Neural cell (in vitro differentiated cells): ENCODE data around the gene TMED3. TPM values are rescaled to one million over a fixed set of nuclear protein-coding genes. Genes with fewer than 3 reads are reported as not detected.

Experiments used
- H2AFZ ChIP-seq: fragments of 200-600, 300-800 bp; sonication (generic), shearing (Covaris generic); 2 replicates; pipeline ENCODE4 v1.6.0; 2014; ENCODE audit warnings: low read depth, mild to moderate bottlenecking, antibody characterized with exemption, low read length, moderate library complexity
- H3F3A ChIP-seq: fragments of 200-600 bp; shearing (Covaris generic); 2 replicates; pipeline ENCODE4 v1.6.1; 2016; ENCODE audit warnings: mild to moderate bottlenecking, moderate library complexity, mixed read lengths, antibody characterized with exemption, low read length; ENCODE audit not compliant: insufficient read depth, poor library complexity, severe bottlenecking
- H3K27ac ChIP-seq: fragments of 200-600, 300-800 bp; sonication (generic), shearing (Covaris generic); 2 replicates; pipeline ENCODE4 v1.5.1; 2014; ENCODE audit warnings: mild to moderate bottlenecking, low read length, moderate library complexity
- H3K27me3 ChIP-seq: fragments of 300-800, 200-600 bp; sonication (generic), shearing (Covaris generic); 2 replicates; pipeline ENCODE4 v1.6.0; 2014; ENCODE audit warnings: mild to moderate bottlenecking, low read depth, low read length, moderate library complexity; ENCODE audit not compliant: insufficient read depth
- H3K36me3 ChIP-seq: fragments of 300-800, 200-600 bp; sonication (generic), shearing (Covaris generic); 2 replicates; pipeline ENCODE4 v1.5.1; 2014; ENCODE audit warnings: mild to moderate bottlenecking, antibody characterized with exemption, low read length, moderate library complexity; ENCODE audit not compliant: insufficient read depth
- H3K4me2 ChIP-seq: fragments of 300-800, 200-600 bp; sonication (generic), shearing (Covaris generic); 2 replicates; pipeline ENCODE4 v1.6.0; 2014; ENCODE audit warnings: mild to moderate bottlenecking, low read length
- H3K4me3 ChIP-seq: fragments of 300-800, 200-600 bp; sonication (generic), shearing (Covaris generic); 2 replicates; pipeline ENCODE4 v1.5.1; 2014; ENCODE audit warnings: mild to moderate bottlenecking, low read length, moderate library complexity
- H3K79me2 ChIP-seq: fragments of 200-600 bp; shearing (Covaris generic); replicated peaks from 2 replicates; pipeline ENCODE4 v1.6.0; 2014; ENCODE audit warnings: mild to moderate bottlenecking, low read length, moderate library complexity; ENCODE audit not compliant: insufficient read depth
- H3K9ac ChIP-seq: fragments of 300-800, 200-600 bp; sonication (generic), shearing (Covaris generic); 2 replicates; pipeline ENCODE4 v1.6.1; 2016; ENCODE audit warnings: mild to moderate bottlenecking, low read length, mixed read lengths
- H3K9me2 ChIP-seq: fragments of 200-600 bp; shearing (Covaris generic); 2 replicates; pipeline ENCODE4 v1.6.1; 2016; ENCODE audit warnings: mild to moderate bottlenecking, low read length, mixed read lengths; ENCODE audit not compliant: insufficient read depth
- H3K9me3 ChIP-seq: fragments of 200-600, 300-800 bp; sonication (generic), shearing (Covaris generic); 2 replicates; pipeline ENCODE4 v1.6.1; 2016; ENCODE audit warnings: mild to moderate bottlenecking, mixed run types, low read length, moderate library complexity, mixed read lengths
- H4K20me1 ChIP-seq: fragments of 200-600 bp; shearing (Covaris generic); 2 replicates; pipeline ENCODE4 v1.6.1; 2016; ENCODE audit warnings: mild to moderate bottlenecking, mixed run types; ENCODE audit not compliant: insufficient read depth
- CTCF ChIP-seq: fragments of 450-650 bp; IDR thresholded peaks from 2 replicates; pipeline ENCODE4 v1.5.1; 2014; ENCODE audit warnings: antibody characterized with exemption, mild to moderate bottlenecking, moderate library complexity; ENCODE audit not compliant: poor library complexity, severe bottlenecking
- EP300 ChIP-seq: fragments of 450-650 bp; conservative IDR thresholded peaks from 2 replicates; pipeline ENCODE4 v1.6.1; 2014; ENCODE audit warnings: antibody characterized with exemption, mild to moderate bottlenecking, moderate library complexity; ENCODE audit not compliant: poor library complexity, severe bottlenecking
- EZH2 ChIP-seq: fragments of 200-600, 300-800 bp; shearing (Covaris generic), sonication (generic); IDR thresholded peaks from 2 replicates; pipeline ENCODE4 v1.6.1; 2014; ENCODE audit warnings: antibody characterized with exemption, low read length, borderline replicate concordance, mild to moderate bottlenecking; ENCODE audit not compliant: insufficient read depth, poor library complexity, severe bottlenecking
- MXI1 ChIP-seq: fragments of 450-650 bp; conservative IDR thresholded peaks from 2 replicates; pipeline ENCODE4 v1.6.1; 2014; ENCODE audit warnings: antibody characterized with exemption, mild to moderate bottlenecking; ENCODE audit not compliant: poor library complexity, severe bottlenecking
- POLR2AphosphoS5 ChIP-seq: IDR thresholded peaks from 2 replicates; pipeline ENCODE4 v1.6.1; 2012
- RAD21 ChIP-seq: fragments of 450-650 bp; conservative IDR thresholded peaks from 2 replicates; pipeline ENCODE4 v1.6.1; 2014; ENCODE audit warnings: antibody characterized with exemption, mild to moderate bottlenecking, moderate library complexity
- REST ChIP-seq: IDR thresholded peaks from 2 replicates; pipeline ENCODE4 v1.6.1; 2012; ENCODE audit warnings: borderline replicate concordance
- SMC3 ChIP-seq: fragments of 450-650 bp; conservative IDR thresholded peaks from 2 replicates; pipeline ENCODE4 v1.6.1; 2014; ENCODE audit warnings: antibody characterized with exemption, mild to moderate bottlenecking, moderate library complexity; ENCODE audit not compliant: poor library complexity
- TAF1 ChIP-seq: IDR thresholded peaks from 2 replicates; pipeline ENCODE4 v1.6.1; 2012; ENCODE audit warnings: low read depth
- polyA plus RNA-seq: library from polyadenylated mRNA; depleted of rRNA; stranded (reverse); fragments of >200 nt; gene quantifications from 2 replicates; pipeline ENCODE4 v1.2.3, GENCODE V29; 2014

Gene TMED3
- polyA plus RNA-seq, 1 donor from 2014 or later = 83.5 TPM

GRCh38 chr15:79314186-79314585 lies 3.3 kb downstream of the TMED3 start:
- TF ChIP-seq REST = no peak
- no peak for TF ChIP-seq TAF1
- no peak for TF ChIP-seq POLR2AphosphoS5
- TF ChIP-seq MXI1 = no peak
- TF ChIP-seq SMC3 = no peak
- no peak for TF ChIP-seq RAD21
- TF ChIP-seq CTCF = no peak
- TF ChIP-seq EZH2 = no peak
- no peak for TF ChIP-seq EP300
- Histone ChIP-seq H3K9ac (no peak overlapping the region), H4K20me1 (no peaks in the 10 kb centered on the region), H3K9me2 (no peaks in the 10 kb centered on the region), H3K4me3 (no peak overlapping the region), H2AFZ (no peak overlapping the region), H3K27me3 (peaks cover 6% of the 10 kb centered on the region), H3K79me2 (peaks cover 2% of the 10 kb centered on the region), H3K9me3 (no peaks in the 10 kb centered on the region), H3K4me2 (no peak overlapping the region), H3K27ac (no peak overlapping the region), H3K36me3 (peaks cover 13% of the 10 kb centered on the region), H3F3A (no peaks in the 10 kb centered on the region)

GRCh38 chr15:79314811-79315210 lies 3.9 kb downstream of the TMED3 start:
- H3K9me3 ChIP-seq = no peaks in the 10 kb centered on the region
- no peak overlapping the region for H3K9ac ChIP-seq
- H3K27ac ChIP-seq = no peak overlapping the region
- no peak overlapping the region for H3K4me2 ChIP-seq
- no peak overlapping the region for H3K4me3 ChIP-seq
- TF ChIP-seq SMC3 (no peak), REST (no peak), EP300 (no peak), MXI1 (no peak), CTCF (no peak), RAD21 (no peak), EZH2 (no peak), TAF1 (no peak)
- H3K9me2 ChIP-seq = no peaks in the 10 kb centered on the region
- H3F3A ChIP-seq = no peaks in the 10 kb centered on the region
- peaks cover 2% of the 10 kb centered on the region for H3K79me2 ChIP-seq
- no peaks in the 10 kb centered on the region for H4K20me1 ChIP-seq
- H3K27me3 ChIP-seq = no peaks in the 10 kb centered on the region
- H2AFZ ChIP-seq = no peak overlapping the region
- peaks cover 17% of the 10 kb centered on the region for H3K36me3 ChIP-seq
